HTERT RPE-1 (cell line): ENCODE data around the gene NAT8.
"Not testable (repeated sequence)": the region's sequence is repeated elsewhere in the genome, so short reads cannot be mapped to it uniquely, and the experiment has no call there.

Experiments used
- in situ Hi-C: fragments of 300-500 bp; cut with MboI; formaldehyde crosslinking; loops from 4 replicates; pipeline ENCODE4 v1.14.3; 2020; ENCODE audit warnings: low sequenced_read_pairs

The NAT8 gene

DNA sequence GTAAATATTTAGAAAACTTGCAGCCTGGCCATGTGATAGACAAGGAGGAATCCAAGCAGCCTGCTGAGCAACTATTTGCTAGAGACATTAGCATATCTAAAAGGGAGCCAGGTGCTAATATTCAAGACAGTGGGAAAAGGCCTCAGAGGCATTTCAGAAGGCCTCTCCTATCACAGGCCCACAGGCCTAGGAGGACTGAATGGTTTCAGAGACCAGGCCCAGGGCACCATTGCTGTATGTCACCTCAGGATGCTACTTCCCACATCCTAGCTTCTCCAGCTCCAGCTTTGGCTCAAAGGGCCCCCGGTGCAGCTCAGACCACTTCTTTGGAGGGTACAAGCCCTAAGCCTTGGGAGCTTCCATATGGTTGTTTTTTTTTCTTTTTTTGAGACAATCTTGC lies 3.8 kb downstream of the NAT8 start:
- in situ Hi-C loops = no loop called here

DNA sequence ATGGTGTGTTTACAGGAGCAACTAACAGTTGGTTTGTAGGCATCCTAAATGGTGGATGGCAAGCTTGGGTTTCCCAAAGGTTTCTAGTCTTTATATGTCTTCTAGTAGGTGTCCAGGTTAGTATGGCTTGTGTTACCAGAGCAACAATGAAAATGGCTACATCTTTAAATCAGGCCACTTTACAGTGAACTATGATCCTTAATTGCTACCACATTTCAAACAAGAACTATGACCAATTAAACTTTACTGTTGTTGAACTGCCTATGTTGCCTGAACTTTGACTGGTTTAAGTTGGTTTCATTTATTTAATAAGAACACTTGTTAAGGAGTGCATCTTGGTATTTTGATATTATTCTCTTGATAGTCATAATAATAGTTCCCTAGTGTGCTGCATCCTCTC lies 5.2 kb downstream of the NAT8 start:
- in situ Hi-C loops = not testable (repeated sequence)

GRCh38 chr2:73630662-73631266 lies 11.5 kb downstream of the NAT8 start:
- in situ Hi-C loops = not testable (repeated sequence)

DNA sequence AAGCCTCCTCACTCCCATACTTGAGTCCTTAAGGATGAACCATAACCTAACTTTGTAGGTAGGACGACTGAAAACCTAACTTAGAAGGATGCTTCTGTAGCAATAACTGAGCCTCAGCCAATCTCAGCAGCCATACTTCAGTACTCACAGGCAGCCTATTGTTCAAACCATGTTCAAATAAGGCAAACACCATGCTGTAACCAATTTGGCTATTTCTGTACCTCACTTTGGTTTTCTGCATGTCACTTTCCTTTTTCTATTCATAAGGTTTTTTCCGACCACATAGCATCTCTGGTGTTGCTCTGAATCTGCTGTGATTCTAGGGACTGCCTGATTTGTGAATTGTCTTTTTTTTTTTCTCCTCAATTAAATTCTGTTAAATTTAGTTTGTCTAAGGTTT lies 13.7 kb downstream of the NAT8 start:
- in situ Hi-C loops = not testable (repeated sequence)

DNA sequence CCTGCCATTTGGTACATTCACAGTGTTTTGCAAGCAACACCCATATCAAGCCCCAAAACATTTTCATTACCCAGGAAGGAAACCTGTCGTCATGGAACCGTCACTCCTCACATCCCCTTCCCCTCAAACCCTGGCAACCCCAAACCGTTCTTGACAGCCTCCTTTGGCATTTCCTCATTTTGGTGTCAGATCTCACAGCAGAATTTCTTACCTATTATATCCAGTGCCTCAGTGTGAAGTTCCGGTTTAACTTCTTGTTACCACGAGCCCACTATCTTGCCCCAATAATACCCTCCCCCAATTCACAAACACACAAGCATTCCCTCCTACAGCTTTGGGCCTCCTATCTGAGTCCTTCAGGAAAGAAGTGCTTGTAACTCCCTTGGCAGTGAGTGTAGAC lies 16.0 kb downstream of the NAT8 start:
- in situ Hi-C loops = not testable (repeated sequence)

- in situ Hi-C loops = not testable (repeated sequence)
These were observed 17.6 kb downstream of the NAT8 start for GRCh38 chr2:73624625-73625024.

DNA sequence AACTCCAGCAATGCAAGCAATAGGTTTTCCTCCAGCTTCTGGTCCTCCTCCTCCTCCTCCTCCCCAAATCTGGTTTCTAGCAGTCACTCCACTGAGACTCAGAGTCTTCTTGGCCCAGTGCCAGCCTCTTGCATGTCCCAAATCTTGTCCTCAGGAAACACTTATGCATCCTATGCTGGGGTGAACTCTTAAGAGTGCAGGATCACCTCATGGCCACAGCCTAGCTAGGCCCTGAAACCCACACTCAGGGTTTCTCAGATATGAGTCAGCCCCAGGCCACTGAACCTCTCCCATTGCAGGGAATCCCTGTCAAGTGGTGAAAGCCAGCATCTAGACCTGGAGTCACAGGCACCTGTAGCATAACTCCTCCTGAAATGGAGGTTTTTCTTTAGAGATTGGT lies 18.2 kb downstream of the NAT8 start:
- in situ Hi-C loops = not testable (repeated sequence)

- in situ Hi-C loops = not testable (repeated sequence)
These were observed 22.3 kb downstream of the NAT8 start for GRCh38 chr2:73619925-73620324.

DNA sequence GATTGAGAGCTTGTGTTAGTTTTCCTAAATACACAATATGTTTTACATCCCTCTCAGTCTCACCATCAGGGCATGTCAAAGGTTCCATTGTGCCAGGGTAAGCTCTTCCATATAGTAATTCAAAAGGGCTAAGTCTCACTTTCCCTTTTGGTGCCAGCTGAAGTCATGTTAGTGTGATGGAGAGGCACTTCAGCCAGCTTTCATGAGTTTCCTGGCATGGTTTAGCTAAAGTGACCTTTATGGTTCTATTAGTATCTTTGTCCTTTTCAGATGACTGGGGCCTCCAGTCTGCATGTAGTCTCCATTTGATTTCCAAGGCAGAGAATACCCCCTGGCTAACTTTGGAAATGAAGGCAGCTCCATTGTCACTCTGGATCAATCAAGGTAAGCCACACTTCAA lies 27.2 kb downstream of the NAT8 start:
- in situ Hi-C loops = no loop called here

GRCh38 chr2:73614105-73614504 lies 28.1 kb downstream of the NAT8 start:
- in situ Hi-C loops = no loop called here

GRCh38 chr2:73611867-73612266 lies 30.4 kb downstream of the NAT8 start:
- in situ Hi-C loops = no loop called here

GRCh38 chr2:73611193-73611592 lies 31.0 kb downstream of the NAT8 start:
- in situ Hi-C loops = no loop called here

GRCh38 chr2:73610111-73610510 lies 32.1 kb downstream of the NAT8 start:
- in situ Hi-C loops = no loop called here

GRCh38 chr2:73604589-73604988 lies 37.6 kb downstream of the NAT8 start:
- in situ Hi-C loops = not testable (repeated sequence)

DNA sequence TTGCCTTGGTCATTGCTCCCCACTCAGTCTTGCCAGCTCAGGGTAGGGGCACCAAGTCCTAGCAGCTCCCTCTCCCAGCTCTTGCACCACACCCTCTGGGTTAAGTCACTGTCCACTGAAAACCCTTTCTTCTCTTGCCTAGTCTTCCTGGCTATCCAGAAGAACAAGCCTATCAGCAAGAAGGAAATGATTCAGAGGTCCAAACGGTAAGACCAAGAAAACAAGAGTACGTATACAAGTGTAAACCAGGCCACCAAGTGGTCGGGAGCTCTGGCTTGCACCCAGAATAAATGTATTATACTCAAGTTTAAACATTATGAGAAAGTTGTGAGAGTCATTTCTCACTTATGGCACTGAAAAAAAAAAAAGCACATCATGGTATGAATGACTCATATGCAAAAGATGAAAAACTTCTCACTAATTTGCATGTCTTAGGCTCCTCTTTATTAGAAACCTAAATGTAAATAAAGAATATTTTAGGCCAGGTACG lies 39.1 kb downstream of the NAT8 start:
- in situ Hi-C loops = not testable (repeated sequence)

GRCh38 chr2:73601780-73602179 lies 40.4 kb downstream of the NAT8 start:
- in situ Hi-C loops = no loop called here

DNA sequence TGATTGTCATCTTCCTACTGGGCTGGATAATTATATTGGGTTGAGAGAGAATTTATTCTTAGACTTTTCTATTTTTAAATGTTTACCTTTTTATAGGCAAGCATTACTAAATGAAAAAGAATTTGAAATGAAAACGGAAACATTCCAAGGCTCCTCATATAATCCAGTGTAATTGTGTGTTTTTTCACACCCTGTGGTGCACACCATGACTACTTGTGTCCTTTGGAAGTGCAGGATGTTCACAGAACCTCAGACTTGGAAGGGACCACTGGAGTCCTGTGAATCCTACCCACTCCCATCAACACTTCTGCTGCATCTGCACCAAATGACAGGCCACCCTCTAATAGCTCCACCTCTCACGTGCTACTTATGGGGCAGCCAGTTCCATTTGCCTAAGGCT lies 48.0 kb downstream of the NAT8 start:
- in situ Hi-C loops = no loop called here

- in situ Hi-C loops = no loop called here
These were observed 48.5 kb downstream of the NAT8 start for GRCh38 chr2:73593680-73594079.
